ENCODE data around the gene EIF2B1.
"Not testable (repeated sequence)": the region's sequence is repeated elsewhere in the genome, so short reads cannot be mapped to it uniquely, and the experiment has no call there.

Gene EIF2B1

DNA sequence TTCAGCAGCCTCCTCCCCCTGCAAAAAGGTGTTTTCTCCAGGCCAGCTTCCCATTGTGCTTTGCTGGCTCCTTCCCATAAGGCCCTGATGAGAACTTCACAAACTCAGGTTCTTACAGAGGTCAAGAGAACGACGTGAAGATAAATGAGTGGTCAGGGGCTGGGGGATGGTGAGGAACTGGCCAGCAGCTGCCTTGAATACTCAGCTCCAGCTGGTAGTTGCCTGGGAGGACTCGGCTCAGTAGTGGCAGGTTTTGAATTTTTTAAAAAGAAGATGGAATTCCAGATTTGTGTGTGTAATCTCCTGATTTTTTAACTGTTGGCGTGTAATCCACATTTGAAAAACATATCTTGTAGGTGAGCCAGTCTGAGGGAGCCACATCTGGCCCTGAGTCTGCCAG, 25.7 kb downstream of the EIF2B1 start:
- no peak overlapping the region for H3K4me3 ChIP-seq (ENCODE audit: low read depth, low read length)
- TF ChIP-seq, protein P1, sequence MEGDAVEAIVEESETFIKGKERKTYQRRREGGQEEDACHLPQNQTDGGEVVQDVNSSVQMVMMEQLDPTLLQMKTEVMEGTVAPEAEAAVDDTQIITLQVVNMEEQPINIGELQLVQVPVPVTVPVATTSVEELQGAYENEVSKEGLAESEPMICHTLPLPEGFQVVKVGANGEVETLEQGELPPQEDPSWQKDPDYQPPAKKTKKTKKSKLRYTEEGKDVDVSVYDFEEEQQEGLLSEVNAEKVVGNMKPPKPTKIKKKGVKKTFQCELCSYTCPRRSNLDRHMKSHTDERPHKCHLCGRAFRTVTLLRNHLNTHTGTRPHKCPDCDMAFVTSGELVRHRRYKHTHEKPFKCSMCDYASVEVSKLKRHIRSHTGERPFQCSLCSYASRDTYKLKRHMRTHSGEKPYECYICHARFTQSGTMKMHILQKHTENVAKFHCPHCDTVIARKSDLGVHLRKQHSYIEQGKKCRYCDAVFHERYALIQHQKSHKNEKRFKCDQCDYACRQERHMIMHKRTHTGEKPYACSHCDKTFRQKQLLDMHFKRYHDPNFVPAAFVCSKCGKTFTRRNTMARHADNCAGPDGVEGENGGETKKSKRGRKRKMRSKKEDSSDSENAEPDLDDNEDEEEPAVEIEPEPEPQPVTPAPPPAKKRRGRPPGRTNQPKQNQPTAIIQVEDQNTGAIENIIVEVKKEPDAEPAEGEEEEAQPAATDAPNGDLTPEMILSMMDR (IDR thresholded peaks at IDR 0.05; ENCODE audit: borderline replicate concordance, insufficient read depth, low read depth, low read length): no peak

DNA sequence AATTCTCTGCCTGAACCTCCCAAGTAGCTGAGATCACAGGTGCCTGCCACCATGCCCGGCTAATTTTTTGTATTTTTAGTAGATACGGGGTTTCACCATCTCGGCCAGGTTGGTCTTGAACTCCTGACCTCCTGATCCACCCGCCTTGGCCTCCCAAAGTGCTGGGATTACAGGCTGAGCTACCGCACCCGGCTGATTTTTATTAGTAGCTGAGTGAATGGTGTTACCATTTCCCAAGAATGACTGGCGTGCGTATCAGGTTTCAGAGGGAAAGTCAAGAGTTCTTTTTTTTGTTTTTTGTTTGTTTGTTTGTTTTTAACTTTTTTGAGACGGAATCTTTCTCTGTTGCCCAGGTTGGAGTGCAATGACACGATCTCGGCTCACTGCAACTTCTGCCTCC, 30.0 kb downstream of the EIF2B1 start:
- not testable (repeated sequence) for H3K4me3 ChIP-seq (ENCODE audit: low read depth, low read length)

DNA sequence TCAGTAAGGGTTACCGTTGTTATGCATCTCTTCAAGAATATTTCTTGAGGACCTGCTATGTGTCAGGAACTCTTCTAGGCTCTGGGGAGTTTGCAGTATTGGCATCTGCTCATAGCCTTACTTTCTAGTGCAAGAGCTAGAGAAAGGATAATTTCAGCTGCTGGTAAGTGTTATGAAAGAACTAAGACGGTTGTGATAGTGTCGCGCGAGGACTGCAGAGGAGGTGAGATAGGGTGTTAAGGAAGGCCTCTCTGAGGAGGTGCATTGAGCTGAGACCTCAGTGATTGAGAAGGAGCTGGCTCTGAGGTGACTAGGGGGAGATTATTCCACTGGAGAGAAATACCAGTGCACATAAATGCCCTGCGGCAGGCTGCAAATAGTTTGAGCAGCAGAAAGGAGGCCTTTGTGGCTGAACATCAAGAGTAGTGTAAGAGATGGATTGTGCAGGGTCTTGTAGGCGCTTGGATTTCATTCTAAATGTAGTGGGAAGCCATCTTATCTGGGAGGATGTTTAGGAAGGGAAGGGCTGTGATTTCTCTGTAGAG, 30.8 kb downstream of the EIF2B1 start:
- TF ChIP-seq, protein P1 (IDR thresholded peaks at IDR 0.05; ENCODE audit: borderline replicate concordance, insufficient read depth, low read depth, low read length): no peak
- peak overlapping the region; percentile 72 for H3K4me3 ChIP-seq (ENCODE audit: low read depth, low read length)

DNA sequence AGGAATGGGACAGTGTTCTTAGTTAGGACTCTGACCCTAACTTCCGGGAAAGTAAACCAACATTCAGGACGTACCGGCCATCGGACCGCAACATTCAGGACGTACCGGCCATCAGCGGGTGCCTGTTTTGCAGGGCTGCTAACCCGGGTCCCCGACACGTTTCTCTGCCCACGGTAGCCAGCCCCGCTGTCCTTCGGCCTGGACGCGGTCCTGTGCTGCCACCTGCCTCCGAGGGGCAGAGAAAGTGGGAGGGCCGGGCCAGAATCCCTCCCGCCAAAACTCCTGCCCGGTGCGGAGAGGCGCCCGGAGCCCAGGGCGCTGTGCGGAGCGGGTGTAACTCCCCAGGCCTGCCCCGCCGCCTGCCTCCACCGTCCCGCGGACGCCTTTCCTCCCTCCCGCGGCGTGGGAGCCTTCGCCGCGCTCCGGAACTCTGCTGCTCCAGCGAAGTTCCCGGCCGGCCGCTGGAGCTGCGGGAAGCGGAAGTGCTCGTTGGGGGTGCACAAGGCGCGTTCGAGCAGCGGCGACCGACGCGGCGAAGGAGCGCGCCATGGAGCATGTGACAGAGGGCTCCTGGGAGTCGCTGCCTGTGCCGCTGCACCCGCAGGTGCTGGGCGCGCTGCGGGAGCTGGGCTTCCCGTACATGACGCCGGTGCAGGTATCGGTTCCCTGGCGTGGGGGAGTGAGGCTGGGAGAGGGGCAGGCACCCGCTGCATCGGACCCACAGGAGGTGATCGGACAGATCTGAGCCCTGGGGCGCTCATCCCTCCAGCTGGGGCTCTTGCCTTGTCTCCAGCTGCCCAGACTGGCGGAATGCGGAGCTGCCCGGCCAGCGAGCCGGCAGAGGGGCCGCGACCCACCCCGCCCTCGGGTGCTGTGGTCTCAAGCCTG, 31.6 kb downstream of the EIF2B1 start, which contains the start of gene DDX55:
Gene DDX55, plus strand, starts transcription at position 498 of the 888 bp plus-strand sequence. Its CDS starts 50 bp downstream, at position 548.
- H3K4me3 ChIP-seq (ENCODE audit: low read depth, low read length): peak within 1 kb of the TSS; percentile 72
- TF ChIP-seq, protein P1 (IDR thresholded peaks at IDR 0.05; ENCODE audit: borderline replicate concordance, insufficient read depth, low read depth, low read length): no peak; the same call in 1 of the 2 replicates

DNA sequence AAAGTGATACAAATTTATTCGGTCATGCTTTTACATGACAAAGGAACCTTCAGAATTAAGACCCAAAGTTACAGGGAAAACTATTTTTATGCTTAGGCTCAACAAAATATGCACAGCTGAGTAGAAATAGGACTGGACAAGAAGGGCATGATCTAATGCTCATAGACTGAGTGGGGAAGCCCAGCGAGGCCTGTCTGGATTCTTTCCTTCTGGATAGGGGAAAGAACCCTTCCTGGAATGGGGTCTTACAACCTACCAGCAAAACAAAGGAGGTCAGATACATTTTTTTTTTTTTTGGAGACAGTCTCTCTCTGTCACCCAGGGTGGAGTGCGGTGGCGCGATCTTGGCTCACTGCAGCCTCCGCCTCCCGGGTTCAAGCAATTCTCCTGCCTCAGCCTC, 33.8 kb downstream of the EIF2B1 start:
- TF ChIP-seq, protein P1 (IDR thresholded peaks at IDR 0.05; ENCODE audit: borderline replicate concordance, insufficient read depth, low read depth, low read length): no peak
- no peak overlapping the region for H3K4me3 ChIP-seq (ENCODE audit: low read depth, low read length)

DNA sequence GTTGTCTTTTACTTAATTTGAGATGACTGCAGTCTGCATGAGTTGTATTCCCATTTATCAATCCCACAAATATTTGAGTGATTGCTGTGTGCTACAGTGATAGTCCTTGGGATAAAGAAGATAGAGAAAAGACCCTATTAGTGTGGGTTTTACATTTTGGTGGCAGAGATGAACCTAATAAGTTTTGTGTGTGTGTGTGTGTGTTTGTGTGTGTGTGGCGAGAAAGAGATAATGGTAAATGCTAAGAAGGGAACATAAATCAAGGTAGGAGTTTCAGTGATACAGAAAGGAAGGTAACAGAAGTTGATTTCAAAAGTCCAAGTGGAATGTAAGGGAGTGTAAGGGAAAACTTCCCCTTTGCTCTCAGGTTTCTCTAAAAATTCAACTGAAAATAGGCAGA, 34.2 kb downstream of the EIF2B1 start:
- no peak overlapping the region for H3K4me3 ChIP-seq (ENCODE audit: low read depth, low read length)
- TF ChIP-seq, protein P1 (IDR thresholded peaks at IDR 0.05; ENCODE audit: borderline replicate concordance, insufficient read depth, low read depth, low read length): no peak

DNA sequence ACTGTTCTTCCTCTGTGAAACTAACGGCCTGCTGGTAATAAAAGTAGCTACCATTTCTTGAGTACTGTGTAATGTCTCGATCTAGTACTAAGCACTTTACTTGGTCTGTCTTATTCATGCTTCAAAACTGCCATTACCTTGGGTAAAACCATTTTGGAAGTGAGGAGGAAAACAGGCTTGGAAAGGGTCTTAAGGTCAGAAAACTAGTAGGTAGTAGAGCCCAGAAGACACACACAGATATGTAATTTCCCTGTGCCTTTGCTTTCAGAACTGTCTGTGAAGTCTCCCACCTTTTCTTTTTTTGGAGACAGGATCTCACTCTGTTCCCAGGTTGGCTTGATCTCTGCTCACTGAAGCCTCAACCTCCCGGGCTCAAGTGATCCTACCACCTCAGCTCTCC, 35.0 kb downstream of the EIF2B1 start:
- no peak overlapping the region for H3K4me3 ChIP-seq (ENCODE audit: low read depth, low read length)
- TF ChIP-seq, protein P1 (IDR thresholded peaks at IDR 0.05; ENCODE audit: borderline replicate concordance, insufficient read depth, low read depth, low read length): no peak

Data from GM12875 (cell line).